MCF 10A (cell line): ENCODE measurements around the gene CDK5RAP3. TPM values are rescaled to one million over a fixed set of nuclear protein-coding genes. Genes with fewer than 3 reads are reported as not detected.

ENCODE experiments used
- BruUV-seq: library from RNA; stranded (reverse); fragments of 400-500 nt; replicated peaks from 2 replicates; lab custom pipeline; 2021; lab: Mats Ljungman, UMichigan
- CTCF ChIA-PET: fragments of 300-600 bp; sonication (Branson Sonifier 250); formaldehyde crosslinking; extraction: SDS; loops from one replicate; lab custom pipeline; 2021; ENCODE audit warnings: antibody characterized with exemption, inconsistent platforms; lab: Yijun Ruan, JAX
- POLR2A ChIA-PET: fragments of 300-600, 350-650 bp; sonication (Branson Sonifier 250); formaldehyde crosslinking; extraction: SDS; loops from one replicate; lab custom pipeline; 2020; ENCODE audit warnings: antibody characterized with exemption, inconsistent platforms; lab: Yijun Ruan, JAX
- DNase-seq: peaks from one replicate; pipeline ENCODE4 v3.0.0-alpha.2; 2018; ENCODE audit not compliant: unreplicated experiment
- H3K27ac Mint-ChIP-seq: one replicate; pipeline ENCODE4 v1.8.0; 2022; ENCODE audit warnings: mild to moderate bottlenecking, low read depth, mixed read lengths; ENCODE audit not compliant: unreplicated experiment
- H3K27me3 Mint-ChIP-seq: one replicate; pipeline ENCODE4 v1.8.0; 2022; ENCODE audit warnings: mixed read lengths; ENCODE audit not compliant: insufficient read depth, unreplicated experiment
- H3K36me3 Mint-ChIP-seq: one replicate; pipeline ENCODE4 v1.8.0; 2022; ENCODE audit warnings: mild to moderate bottlenecking, moderate library complexity, mixed read lengths; ENCODE audit not compliant: insufficient read depth, unreplicated experiment
- H3K4me1 Mint-ChIP-seq: one replicate; pipeline ENCODE4 v1.8.0; 2022; ENCODE audit warnings: mixed read lengths; ENCODE audit not compliant: insufficient read depth, unreplicated experiment
- H3K4me3 Mint-ChIP-seq: one replicate; pipeline ENCODE4 v1.8.0; 2022; ENCODE audit warnings: mild to moderate bottlenecking, moderate library complexity, mixed read lengths; ENCODE audit not compliant: unreplicated experiment
- H3K9me3 Mint-ChIP-seq: one replicate; pipeline ENCODE4 v1.8.0; 2022; ENCODE audit warnings: mixed read lengths; ENCODE audit not compliant: unreplicated experiment
- CTCF ChIP-seq: fragments of 200-600 bp; IDR thresholded peaks from one replicate; pipeline ENCODE4 v1.8.0; 2022; ENCODE audit warnings: antibody characterized with exemption, mild to moderate bottlenecking; ENCODE audit not compliant: unreplicated experiment
- intact Hi-C: fragments of 100-400 bp; cut with micrococcal nuclease; formaldehyde crosslinking; loops from 2 replicates; pipeline ENCODE4 v1.14.1; 2022
- total RNA-seq: library from RNA; stranded (reverse); gene quantifications from 2 replicates; pipeline ENCODE4 v1.2.3, GENCODE V29; 2022

Gene CDK5RAP3
- total RNA-seq, 1 experiment from 2014 or later, result 132 TPM

DNA sequence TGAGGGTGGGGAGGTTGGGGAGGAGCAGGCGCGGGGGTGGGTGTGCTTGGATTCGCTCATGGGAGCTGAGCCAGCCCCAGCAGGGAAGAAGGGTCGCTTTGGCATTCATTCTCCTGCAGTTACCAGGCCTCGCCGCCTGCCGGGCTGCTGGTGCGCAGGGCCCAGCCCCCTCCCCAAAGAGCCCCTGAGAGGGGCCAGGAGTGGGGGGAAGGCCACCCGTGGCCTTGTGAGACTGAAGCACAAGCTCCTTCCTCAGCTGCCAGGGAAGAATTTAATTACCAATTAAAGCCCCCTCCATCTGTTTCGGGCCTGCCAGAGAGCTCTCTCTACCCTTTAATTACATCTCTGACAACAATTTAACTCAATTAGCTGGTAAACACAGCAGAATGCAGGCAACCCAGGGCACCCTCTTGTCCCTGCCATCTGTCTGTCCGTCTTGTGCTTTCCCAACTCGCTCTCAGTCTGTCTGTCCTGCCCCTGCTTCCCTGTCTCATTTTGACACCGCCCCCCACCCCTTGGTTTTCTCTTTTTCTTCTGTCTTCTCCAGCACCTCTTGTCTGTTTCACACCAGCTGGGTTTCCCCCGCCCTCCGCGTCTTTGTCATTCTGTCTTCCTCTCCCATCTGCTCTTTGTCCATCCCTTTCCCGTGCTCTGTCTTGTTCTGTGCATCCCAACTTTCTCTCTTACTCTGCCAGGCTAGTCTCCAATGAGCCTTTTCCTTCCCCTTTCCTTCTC is 32.7 kb downstream of the CDK5RAP3 start:
- intact Hi-C loops, result no loop called here
- H3K4me3 Mint-ChIP-seq, result no peak overlapping the region
- TF ChIP-seq CTCF, result no peak
- peaks cover 8% of the 10 kb centered on the region for H3K4me1 Mint-ChIP-seq
- no peak overlapping the region for H3K27ac Mint-ChIP-seq
- DNase-seq, result no peak
- H3K36me3 Mint-ChIP-seq, result no peaks in the 10 kb centered on the region
- ChIA-PET CTCF (interaction anchor here (0.7 to 1.8 kb wide), 7 partner anchors 14 to 112 kb away, joined by 3 to 8 read pairs (median 3); no protein-coding TSS in a partner anchor), POLR2A (interaction anchor here (1.1 to 1.4 kb wide), 3 partner anchors 15 to 32 kb away, joined by 3 to 7 read pairs (median 6); partner anchors contain the start of gene CDK5RAP3)
- no peaks in the 10 kb centered on the region for H3K27me3 Mint-ChIP-seq
- no TSS peak for BruUV-seq
- H3K9me3 Mint-ChIP-seq, result no peaks in the 10 kb centered on the region

GRCh38 chr17:48004983-48005382 is 34.1 kb downstream of the CDK5RAP3 start:
- H3K27ac Mint-ChIP-seq, result no peak overlapping the region
- no peaks in the 10 kb centered on the region for H3K36me3 Mint-ChIP-seq
- H3K4me1 Mint-ChIP-seq, result peaks cover 8% of the 10 kb centered on the region
- intact Hi-C loops, result no loop called here
- H3K9me3 Mint-ChIP-seq, result no peaks in the 10 kb centered on the region
- H3K4me3 Mint-ChIP-seq, result no peak overlapping the region
- H3K27me3 Mint-ChIP-seq, result no peaks in the 10 kb centered on the region
- no peak for DNase-seq
- POLR2A ChIA-PET, result interaction anchor here (0.9 kb wide), 1 partner anchor 58 kb away, joined by 3 read pairs; no protein-coding TSS in a partner anchor
- no peak for TF ChIP-seq CTCF
- CTCF ChIA-PET, result interaction anchor here (0.7 to 1.2 kb wide), 2 partner anchors 24 to 116 kb away, joined by 3 to 5 read pairs; no protein-coding TSS in a partner anchor
- no TSS peak for BruUV-seq

DNA sequence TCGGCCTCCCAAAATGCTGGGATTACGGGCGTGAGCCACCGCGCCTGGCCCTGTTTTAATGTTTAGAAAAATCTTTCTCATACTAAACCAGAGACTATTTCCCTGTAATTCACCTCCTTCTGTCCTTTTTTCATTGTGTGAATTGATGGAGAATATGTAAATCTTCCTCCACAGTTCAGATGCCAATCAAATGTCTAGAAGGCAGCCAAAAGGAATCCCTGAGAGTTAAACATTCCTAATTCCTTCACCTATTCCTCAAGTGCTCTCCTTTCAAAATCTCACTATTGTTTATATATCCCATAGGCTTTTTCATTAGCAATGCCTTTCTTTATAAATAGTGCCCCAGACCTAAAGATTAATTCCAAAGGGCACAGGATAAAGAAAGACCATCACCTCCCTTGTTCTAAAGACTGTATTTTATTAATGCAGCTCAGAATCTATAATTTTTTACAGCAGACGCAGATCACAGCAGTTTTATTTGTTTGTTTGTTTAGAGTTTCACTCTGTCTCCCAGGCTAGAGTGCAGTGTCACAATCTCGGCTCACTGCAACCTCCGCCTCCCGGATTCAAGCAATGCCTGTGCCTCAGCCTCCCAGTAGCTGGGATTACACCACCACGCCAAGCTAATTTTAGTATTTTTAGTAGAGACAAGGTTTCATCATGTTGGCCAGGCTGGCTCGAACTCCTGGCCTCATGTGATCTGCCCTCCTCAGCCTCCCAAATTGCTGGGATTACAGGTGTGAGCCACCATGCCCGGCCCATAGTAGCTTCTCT is 36.2 kb downstream of the CDK5RAP3 start:
- no peak overlapping the region for H3K4me3 Mint-ChIP-seq
- no TSS peak for BruUV-seq
- ChIA-PET CTCF (interaction anchor here (0.8 to 1.1 kb wide), 3 partner anchors 28 to 48 kb away, joined by 3 to 4 read pairs (median 3); partner anchors contain the start of gene CDK5RAP3), POLR2A (no interaction called here)
- H3K4me1 Mint-ChIP-seq, result peaks cover 15% of the 10 kb centered on the region
- no peaks in the 10 kb centered on the region for H3K27me3 Mint-ChIP-seq
- H3K36me3 Mint-ChIP-seq, result no peaks in the 10 kb centered on the region
- no peak for TF ChIP-seq CTCF
- DNase-seq, result no peak
- no peak overlapping the region for H3K27ac Mint-ChIP-seq
- no peaks in the 10 kb centered on the region for H3K9me3 Mint-ChIP-seq
- intact Hi-C loops, result no loop called here

- Mint-ChIP-seq H3K4me3 (no peak overlapping the region), H3K9me3 (no peaks in the 10 kb centered on the region), H3K27me3 (no peaks in the 10 kb centered on the region), H3K27ac (no peak overlapping the region), H3K4me1 (peaks cover 6% of the 10 kb centered on the region), H3K36me3 (no peaks in the 10 kb centered on the region)
- POLR2A ChIA-PET, result no interaction called here
- TF ChIP-seq CTCF, result no peak
- intact Hi-C loops, result no loop called here
- CTCF ChIA-PET, result interaction anchor here (0.7 to 1.7 kb wide), 4 partner anchors 14 to 352 kb away, joined by 3 to 7 read pairs (median 4); no protein-coding TSS in a partner anchor
- DNase-seq, result no peak
- no TSS peak for BruUV-seq
Measured at GRCh38 chr17:48010193-48010592, 39.3 kb downstream of the CDK5RAP3 start.
